OCI-LY3 (cell line): ENCODE results near the gene RRM1.

Experiments used
- H2AFZ ChIP-seq: fragments of 200-600, 300-600 bp; shearing (Covaris generic); 2 replicates; pipeline ENCODE4 v1.6.0; 2014; ENCODE audit warnings: antibody characterized with exemption, low read depth, low read length
- H3K27ac ChIP-seq: fragments of 200-600, 300-600 bp; sonication (generic); 2 replicates; pipeline ENCODE4 v1.5.1; 2014; ENCODE audit warnings: mild to moderate bottlenecking, low read length, moderate library complexity, mixed read lengths
- H3K27me3 ChIP-seq: fragments of 200-600, 300-600 bp; sonication (generic); 2 replicates; pipeline ENCODE4 v1.6.1; 2014; ENCODE audit warnings: low read depth, low read length, mixed read lengths
- H3K36me3 ChIP-seq: fragments of 200-600, 300-600 bp; sonication (generic); replicated peaks from 2 replicates; pipeline ENCODE3; 2014; ENCODE audit warnings: low read depth, low read length, mixed read lengths
- H3K4me1 ChIP-seq: fragments of 300-600, 200-600 bp; sonication (generic); 2 replicates; pipeline ENCODE4 v1.6.1; 2014; ENCODE audit warnings: low read length, mixed read lengths
- H3K4me2 ChIP-seq: fragments of 200-600, 300-600 bp; sonication (generic); 2 replicates; pipeline ENCODE4 v1.6.1; 2014; ENCODE audit warnings: low read length, mixed read lengths
- H3K4me3 ChIP-seq: fragments of 300-600, 200-600 bp; sonication (generic); 2 replicates; pipeline ENCODE4 v1.5.1; 2014; ENCODE audit warnings: antibody characterized with exemption, mild to moderate bottlenecking, low read length, moderate library complexity
- H3K79me2 ChIP-seq: fragments of 300-600, 200-600 bp; shearing (Covaris generic); 2 replicates; pipeline ENCODE4 v1.6.1; 2014; ENCODE audit warnings: mild to moderate bottlenecking, low read length, mixed read lengths
- H3K9ac ChIP-seq: fragments of 300-600, 200-600 bp; shearing (Covaris generic); 2 replicates; pipeline ENCODE4 v1.6.0; 2014; ENCODE audit warnings: mild to moderate bottlenecking, low read length, moderate library complexity
- H3K9me3 ChIP-seq: fragments of 200-600, 300-600 bp; shearing (Covaris generic); 2 replicates; pipeline ENCODE4 v1.6.1; 2014; ENCODE audit warnings: low read length, mixed read lengths; ENCODE audit not compliant: insufficient read depth
- H4K20me1 ChIP-seq: fragments of 200-600, 300-600 bp; sonication (generic); 2 replicates; pipeline ENCODE4 v1.6.1; 2016; ENCODE audit warnings: low read length, mixed read lengths; ENCODE audit not compliant: insufficient read depth
- CTCF ChIP-seq: fragments of 200-600, 300-600 bp; sonication (generic); IDR thresholded peaks from 2 replicates; pipeline ENCODE4 v1.5.1; 2014; ENCODE audit warnings: antibody characterized with exemption, low read length, low read depth
- EZH2phosphoT487 ChIP-seq: fragments of 200-600 bp; shearing (Covaris generic); IDR thresholded peaks from 2 replicates; pipeline ENCODE4 v1.6.1; 2018; ENCODE audit warnings: antibody characterized with exemption, mixed run types, low read depth

RRM1 gene

GRCh38 chr11:4060182-4060923, 34.2 kb upstream of the RRM1 start:
- TF ChIP-seq EZH2phosphoT487 (no peak), CTCF (no peak)
- Histone ChIP-seq H3K27me3 (no peaks in the 10 kb centered on the region), H3K79me2 (no peaks in the 10 kb centered on the region), H4K20me1 (no peaks in the 10 kb centered on the region), H3K27ac (no peak overlapping the region), H3K4me3 (no peak overlapping the region), H3K36me3 (peaks cover 11% of the 10 kb centered on the region), H3K4me1 (peaks cover 32% of the 10 kb centered on the region), H3K9ac (no peak overlapping the region), H3K9me3 (no peaks in the 10 kb centered on the region), H2AFZ (no peak overlapping the region), H3K4me2 (no peak overlapping the region)

DNA sequence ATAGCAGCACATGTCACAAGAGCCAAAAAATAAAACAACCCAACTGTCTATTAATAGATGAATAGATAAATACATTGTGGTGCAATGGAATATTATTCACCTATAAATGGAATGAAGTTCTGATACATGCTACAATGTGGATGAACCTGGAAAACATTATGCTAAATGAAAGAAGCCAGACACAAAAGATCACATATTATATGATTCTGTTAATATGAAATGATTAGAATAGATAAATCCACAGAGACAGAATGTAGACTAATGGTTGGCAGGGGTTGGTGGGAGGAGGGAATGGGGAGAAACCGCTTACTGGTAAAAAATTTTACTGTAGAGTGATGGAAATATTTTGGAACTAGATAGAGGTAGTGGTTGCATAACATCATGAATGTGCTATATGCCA, 32.9 kb upstream of the RRM1 start:
- no peak overlapping the region for H3K4me3 ChIP-seq
- no peaks in the 10 kb centered on the region for H3K27me3 ChIP-seq
- H3K79me2 ChIP-seq, result no peaks in the 10 kb centered on the region
- peaks cover 9% of the 10 kb centered on the region for H3K36me3 ChIP-seq
- no peak overlapping the region for H3K27ac ChIP-seq
- peaks cover 29% of the 10 kb centered on the region for H3K4me1 ChIP-seq
- no peak overlapping the region for H3K4me2 ChIP-seq
- H2AFZ ChIP-seq, result no peak overlapping the region
- H3K9ac ChIP-seq, result no peak overlapping the region
- TF ChIP-seq CTCF, result no peak
- TF ChIP-seq EZH2phosphoT487, result no peak
- no peaks in the 10 kb centered on the region for H3K9me3 ChIP-seq
- no peaks in the 10 kb centered on the region for H4K20me1 ChIP-seq

DNA sequence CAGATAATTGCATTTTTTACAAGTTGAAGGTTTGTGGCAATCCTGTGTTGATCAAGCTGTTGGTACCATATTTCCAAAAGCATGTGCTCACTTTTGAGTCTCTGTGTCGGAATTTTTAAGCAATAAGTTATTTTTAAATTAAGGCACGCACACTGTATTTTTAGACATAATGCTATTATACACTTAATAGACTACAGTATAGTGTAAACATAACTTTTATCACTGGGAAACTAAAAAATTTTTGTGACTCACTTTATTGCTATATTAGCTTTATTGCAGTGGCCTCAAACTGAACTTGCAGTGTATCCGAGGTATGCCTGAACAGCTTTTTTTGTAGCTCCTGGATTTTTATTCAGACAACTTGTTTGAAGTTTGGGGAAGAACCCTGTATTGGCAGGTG, 31.3 kb upstream of the RRM1 start:
- H3K79me2 ChIP-seq, result no peaks in the 10 kb centered on the region
- H3K9ac ChIP-seq, result no peak overlapping the region

More for the DNA sequence above, 31.3 kb upstream of the RRM1 start:
- H3K27me3 ChIP-seq, result no peaks in the 10 kb centered on the region
- no peak overlapping the region for H3K4me2 ChIP-seq
- no peak for TF ChIP-seq EZH2phosphoT487
- TF ChIP-seq CTCF, result no peak
- no peak overlapping the region for H2AFZ ChIP-seq
- H3K36me3 ChIP-seq, result peaks cover 6% of the 10 kb centered on the region
- no peaks in the 10 kb centered on the region for H4K20me1 ChIP-seq
- no peak overlapping the region for H3K4me3 ChIP-seq
- H3K27ac ChIP-seq, result no peak overlapping the region
- no peaks in the 10 kb centered on the region for H3K9me3 ChIP-seq
- H3K4me1 ChIP-seq, result peaks cover 13% of the 10 kb centered on the region
